ENCODE results near the gene NPVF.

Gene NPVF

DNA sequence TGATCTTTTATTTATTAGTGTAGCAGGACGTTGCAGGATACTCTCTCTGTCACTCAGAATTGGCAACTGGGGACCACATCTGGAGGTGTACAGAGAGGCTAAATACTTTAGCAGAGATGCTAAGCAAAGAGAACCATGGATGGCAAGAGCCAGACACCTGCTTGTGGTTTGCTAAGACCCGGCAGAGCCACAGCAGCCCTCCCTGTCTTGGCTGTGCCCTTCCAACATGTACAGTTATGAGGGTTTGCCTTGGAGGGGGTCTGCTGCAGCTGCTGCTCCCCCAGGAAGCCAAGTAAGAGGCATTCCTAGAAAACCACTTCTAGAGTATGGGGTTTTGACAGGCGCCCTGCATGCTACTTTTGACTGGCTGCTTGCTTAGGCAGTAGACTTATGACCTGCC is 5.1 kb downstream of the NPVF start:
- no peak for DNase-seq

DNA sequence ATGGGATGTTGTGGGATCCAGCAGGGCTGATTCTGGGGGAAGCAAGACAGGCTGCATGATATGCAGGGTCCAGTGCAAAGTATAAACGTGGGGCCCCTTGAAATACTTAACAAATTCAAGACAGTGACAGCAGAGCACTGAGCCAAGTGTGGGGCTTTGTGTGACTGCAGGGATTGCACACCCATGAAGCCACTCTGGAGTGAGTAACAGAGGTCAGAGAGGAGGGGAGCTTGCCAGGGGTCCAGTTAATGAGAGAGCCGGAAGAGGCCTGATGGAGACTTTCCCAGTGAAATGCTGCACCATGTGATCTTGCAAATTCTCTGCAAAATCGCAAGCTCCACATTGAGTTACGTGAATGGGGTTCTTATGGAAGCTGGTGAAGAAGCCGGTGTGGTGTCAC is 5.6 kb downstream of the NPVF start:
- DNase-seq, result no peak

DNA sequence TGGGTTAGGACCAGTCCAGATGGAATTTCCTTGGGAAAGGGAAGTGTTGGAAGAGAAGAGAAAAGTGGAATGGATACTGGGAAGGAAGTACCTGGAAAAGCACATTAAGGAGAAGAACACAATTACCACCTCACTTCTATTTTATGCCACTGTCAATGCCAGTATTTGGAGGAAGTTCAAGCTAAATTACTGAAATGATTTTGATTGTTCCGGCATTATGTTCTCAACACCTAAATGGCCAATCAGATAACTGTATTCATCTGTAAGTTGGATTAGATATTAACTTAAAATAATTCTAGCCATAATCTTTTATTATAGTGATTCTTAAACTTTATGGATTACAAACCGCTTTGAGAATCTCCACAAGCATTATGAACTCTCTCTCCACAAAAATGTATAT is 7.3 kb downstream of the NPVF start:
- no peak for DNase-seq

DNA sequence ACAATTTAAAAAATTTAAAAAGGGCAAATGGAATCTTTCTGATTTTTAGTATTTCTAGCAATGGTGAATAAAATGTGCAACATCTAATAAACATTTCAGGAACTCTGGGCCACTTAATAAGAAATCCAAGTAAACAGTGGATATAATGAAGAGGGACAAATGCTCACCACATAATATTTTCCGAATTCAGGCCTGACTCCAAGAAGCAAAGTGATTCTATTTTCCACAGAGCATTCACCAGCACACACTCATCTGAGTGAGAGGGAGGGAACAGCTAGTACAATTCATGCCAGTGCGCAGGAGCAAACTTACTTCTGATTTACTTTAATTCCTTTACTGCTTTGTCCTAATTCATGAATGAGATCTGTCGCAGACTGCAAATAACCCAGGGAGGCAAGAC is 10.1 kb downstream of the NPVF start:
- no peak for DNase-seq

DNA sequence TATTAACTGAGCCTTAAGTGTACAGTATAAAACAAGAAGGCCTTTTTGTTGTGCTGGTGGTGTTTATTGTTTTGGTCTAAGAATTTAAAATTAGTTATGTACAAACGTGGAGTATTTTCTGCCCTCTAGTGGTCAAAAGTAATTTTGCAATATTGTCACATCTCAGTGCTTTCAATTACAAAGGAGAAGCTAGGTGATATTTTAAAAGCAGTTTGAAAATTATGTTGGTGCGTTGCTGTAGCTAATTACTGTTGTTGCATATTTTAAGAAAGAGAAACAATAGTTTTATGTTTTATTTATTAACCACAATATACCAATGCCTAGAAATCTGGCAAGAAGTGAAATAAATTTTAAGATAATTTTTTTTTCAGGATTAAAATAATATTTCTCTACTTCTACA is 11.4 kb downstream of the NPVF start:
- no peak for DNase-seq

DNA sequence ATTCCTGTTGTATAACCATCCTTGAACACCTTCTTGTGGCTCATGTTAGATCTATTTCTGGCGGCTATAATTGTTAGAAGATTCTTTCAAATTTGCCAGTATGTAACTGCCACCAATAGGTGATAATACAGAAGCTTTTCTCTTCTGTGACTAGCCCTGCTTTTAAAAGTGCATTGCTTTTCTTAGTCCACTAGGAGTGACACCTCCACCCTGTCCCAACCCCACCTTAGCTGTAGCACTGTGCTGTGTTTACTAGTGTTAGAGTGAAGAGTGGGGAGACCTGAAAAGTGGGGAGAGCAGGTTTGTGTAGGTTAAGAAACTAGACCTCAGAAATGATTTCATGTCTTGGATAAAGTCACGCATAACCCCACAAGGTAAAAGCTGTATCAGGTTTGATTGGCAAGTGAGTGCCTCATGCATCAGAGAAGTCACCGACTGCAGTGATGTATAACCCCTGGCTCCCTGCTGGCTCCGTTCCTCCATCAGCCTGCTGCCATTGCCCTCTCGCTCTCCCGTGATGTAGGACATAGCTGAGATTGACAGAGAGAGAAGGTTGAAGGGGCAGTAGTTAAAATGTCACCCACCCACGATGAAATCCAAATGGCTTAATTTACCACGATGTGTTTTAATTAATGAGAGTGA is 12.5 kb downstream of the NPVF start:
- no peak for DNase-seq

DNA sequence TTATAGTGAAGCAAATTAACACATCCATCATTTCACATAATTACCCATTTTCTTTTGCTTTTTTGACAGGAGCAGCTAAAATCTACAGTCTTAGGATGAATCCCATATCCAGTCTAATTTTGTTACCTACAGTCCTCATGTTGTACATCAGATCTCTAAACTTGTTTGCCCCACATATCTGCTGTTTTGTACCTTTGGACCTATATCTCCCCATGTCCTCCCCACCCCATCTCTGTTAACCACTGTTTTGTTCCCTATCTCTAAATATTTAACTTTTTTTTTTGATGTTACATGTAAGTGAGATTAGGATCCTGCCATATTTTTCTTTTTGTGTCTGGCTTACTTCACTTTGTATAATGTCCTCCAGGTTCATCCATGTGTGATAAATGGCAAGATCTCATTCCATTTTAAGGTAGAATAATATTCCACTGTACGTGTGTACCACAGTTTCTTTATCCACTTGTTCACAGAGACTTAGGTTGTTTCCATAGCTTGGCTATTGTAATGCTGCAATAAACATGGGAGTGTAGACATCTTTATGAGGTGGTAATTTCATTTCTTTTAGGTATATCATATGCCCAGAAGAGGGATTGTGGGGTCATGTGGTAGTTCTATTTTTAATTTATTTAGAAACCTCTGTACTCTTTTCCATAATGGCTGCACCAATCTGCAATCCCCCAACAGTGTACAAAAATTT is 19.6 kb downstream of the NPVF start:
- DNase-seq, result no peak

DNA sequence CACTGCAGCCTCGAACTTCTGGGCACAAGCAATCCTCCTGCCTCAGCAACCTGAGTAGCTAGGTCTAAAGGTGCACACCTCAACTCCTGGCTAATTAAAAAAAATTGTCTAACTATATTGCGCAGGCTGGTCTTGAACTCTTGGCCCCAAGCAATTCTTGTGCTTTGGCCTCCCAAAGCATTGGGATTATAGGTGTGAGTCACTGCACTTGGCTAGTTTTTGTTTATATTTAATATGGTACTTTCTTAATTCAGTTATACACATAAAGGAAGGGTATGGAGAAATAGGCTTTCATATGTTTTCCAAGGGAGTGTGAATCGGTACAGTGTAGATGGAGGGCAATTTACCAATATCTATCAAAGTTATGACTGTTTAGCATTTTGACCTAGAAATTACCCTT is 20.4 kb downstream of the NPVF start:
- no peak for DNase-seq

DNA sequence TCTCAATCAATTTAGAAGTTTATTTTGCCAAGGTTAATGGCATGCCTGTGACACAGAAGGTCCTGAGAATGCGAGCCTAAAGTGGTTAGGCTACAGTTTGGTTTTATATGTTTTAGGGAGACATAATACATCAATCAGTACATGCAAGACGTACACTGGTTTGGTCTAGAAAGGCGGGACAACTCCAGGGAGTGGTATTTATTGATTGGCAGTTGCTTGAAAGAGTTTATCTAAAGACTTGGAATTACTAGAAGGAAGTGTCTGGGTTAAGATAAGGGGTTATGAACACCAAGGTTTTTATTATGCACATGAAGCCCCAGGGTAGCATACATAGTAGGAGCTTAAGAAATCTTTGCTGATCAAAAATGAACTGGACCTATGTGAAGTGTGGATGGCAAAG is 21.5 kb downstream of the NPVF start:
- no peak for DNase-seq

DNA sequence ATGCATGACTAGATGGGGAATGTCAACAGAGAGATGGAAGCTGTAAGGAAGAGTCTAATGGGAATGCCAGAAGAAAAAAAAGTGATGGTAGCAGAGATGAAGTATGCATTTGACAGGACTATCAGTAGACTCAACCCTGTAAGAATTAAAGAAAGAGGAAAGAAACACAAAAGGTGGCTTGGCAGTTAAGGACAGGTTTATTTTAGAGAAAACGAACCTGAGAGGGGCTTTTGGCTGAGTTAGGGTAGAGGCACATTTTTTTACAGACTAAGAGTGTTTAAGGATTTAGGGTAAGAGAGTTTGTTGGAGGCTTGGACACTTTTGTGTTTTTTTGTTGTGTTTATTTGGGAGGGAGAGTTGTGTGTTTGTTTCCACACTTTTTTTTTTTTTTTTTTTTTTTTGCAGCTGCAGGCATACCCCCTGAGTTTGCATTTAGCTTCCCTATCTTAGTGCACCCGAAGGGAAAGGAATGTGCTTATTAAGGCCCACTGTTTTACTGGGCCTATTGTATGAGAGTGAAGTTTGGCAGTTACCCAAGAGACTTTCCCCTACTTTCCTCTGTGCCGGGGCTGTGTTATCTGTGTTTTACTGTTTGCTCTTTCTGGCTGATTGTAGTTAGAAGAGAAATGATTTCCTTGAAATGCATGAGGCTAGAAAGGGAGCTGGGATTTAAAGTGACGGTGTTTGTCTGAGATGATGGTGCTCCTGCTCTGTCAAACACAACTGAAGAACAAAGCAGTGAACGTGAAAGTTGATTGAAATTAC is 32.0 kb downstream of the NPVF start:
- DNase-seq, result no peak

DNA sequence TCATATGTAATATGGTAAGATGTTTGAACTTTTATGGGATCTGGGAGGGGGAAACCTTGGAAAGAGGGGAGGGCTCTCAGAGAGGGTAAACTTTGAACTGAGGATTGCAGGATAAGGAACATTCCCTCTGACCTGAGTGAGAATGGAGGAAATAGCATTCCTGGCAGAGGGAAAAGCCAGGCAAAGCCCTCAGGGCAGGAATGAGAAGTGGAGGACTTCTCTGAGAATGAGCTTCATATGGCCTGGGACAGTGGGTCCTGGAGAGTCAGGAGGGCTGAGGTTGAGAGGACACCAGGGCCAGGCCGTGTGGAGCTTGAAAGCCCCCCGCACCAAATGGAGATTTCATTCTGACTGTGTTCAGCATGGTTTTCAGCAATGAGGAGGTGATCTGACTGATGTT is 34.2 kb downstream of the NPVF start:
- no peak for DNase-seq

DNA sequence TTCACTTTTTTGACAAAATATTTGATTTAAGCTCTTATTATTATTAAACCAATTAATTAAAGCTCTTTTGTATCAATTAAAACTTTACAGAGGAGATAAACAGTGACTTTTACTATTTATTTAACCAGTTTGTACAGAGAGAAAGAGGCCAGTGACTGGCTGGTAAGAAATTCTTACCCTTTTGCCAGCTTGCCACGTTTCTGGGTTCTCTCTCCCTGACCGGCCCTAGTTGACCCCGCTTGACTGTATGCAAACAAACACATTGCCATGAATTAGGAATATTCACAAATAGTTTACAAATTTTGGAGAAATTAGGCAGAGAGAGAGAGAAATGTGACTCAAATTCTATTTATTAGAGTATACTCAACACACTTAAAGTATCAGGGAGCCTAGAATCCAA is 36.2 kb downstream of the NPVF start:
- no peak for DNase-seq

DNA sequence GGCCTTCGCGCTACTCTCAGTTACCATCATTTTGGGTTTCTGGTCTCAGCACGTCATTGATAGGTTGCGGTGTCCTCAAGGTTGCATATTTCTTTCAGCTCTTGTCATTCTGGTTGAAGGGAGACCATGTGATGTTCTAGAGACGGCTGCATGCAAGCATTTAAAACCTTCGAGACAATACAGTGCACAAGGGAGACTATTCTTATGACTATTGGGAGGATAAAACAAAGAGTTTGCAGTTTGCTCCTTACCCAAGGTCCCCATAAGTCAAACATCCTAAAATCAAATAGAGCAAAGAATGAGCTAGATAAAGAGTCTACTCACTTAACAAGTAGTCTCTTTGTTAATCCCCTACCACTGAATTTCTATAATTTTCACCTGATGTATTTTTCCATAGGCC is 39.1 kb downstream of the NPVF start:
- no peak for DNase-seq

DNA sequence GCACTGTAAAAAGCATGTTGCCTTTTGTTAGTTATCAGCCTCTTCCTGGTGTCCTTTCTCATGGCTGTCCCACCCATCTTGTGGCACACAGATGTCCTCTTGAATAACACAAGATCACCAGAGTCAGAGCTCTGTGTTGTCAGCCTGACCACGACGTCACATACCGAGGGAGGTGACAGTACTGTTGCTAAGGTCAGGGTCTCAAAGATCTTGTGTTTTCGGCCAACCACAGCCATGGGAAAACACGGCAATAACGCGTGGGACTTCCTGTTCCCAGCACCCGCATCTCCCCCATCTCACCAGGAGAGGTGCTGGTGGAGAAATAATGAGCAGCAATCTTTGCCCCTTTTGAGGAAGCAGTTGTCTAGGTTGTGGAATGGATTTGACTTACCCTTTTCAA is 40.4 kb downstream of the NPVF start:
- DNase-seq, result no peak

DNA sequence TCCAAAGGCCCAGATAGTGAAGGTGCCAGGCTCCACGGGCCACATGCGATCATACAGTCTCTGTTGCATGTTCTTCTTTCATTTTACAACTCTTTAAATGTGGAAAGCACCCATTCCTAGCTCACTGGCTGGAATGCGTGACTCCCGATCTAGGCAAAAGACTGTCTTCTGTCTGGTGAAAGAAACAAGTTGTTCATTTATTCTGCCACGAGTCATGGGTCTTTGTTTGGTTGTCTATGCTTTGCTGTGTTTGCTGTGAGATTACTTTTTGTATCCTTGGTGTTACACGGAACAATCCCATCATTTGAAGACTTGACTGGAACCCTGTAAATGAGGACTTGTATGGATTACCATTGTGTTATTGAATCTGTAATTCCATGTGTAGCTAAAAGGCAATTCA is 41.9 kb downstream of the NPVF start:
- no peak for DNase-seq

DNA sequence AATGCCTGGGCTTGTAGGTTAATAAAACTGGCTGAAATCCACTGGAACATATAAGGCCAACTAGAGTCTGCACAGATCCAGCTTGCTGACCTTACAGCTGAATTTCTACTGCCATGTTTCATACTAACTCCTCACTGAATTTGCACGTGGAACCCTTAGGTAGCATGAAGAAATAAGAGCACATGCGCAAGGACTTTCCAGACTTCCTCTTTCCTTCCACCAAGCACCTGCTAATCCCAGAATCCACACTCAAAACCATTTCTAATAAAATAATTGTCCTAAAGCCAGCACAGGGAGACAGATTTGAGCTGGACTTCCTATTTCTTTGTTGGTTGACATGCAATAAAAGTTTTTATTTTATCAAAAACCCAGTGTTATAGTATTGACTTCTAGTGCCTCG is 46.8 kb downstream of the NPVF start:
- no peak for DNase-seq

DNA sequence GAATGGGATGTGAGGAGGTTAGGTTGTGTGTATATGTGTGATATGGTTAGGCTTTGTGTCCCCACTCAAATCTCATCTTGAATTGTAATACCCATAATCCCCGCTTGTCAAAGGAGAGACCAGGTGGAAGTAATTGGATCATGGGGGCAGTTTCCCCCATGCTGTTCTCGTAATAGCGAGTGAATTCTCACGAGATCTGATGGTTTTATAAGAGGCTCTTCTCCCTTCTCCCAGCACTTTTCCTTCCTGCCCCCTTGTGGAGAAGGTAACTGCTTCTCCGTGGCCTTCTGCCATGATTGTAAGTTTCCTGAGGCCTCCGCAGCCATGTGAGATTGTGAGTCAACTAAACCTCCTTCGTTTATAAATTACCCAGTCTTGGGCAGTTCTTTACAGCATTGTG is 47.3 kb downstream of the NPVF start:
- no peak for DNase-seq

DNA sequence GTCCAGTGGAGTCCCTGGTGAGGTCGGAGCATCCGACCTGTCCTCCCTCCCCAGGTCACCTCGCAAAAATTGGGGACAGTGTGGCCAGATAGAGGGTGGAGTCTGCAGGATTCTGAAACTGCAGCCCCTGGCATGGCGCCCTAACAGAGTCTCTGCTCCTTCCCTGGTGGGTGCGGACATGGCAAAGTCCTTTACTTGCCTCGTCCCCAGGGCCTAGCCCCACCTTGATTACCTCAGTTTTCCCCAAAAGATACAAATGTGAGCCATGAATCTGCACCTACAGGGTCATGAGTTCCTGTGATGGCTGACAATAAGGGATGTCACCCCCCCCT is 47.7 kb downstream of the NPVF start:
- DNase-seq, result no peak

DNA sequence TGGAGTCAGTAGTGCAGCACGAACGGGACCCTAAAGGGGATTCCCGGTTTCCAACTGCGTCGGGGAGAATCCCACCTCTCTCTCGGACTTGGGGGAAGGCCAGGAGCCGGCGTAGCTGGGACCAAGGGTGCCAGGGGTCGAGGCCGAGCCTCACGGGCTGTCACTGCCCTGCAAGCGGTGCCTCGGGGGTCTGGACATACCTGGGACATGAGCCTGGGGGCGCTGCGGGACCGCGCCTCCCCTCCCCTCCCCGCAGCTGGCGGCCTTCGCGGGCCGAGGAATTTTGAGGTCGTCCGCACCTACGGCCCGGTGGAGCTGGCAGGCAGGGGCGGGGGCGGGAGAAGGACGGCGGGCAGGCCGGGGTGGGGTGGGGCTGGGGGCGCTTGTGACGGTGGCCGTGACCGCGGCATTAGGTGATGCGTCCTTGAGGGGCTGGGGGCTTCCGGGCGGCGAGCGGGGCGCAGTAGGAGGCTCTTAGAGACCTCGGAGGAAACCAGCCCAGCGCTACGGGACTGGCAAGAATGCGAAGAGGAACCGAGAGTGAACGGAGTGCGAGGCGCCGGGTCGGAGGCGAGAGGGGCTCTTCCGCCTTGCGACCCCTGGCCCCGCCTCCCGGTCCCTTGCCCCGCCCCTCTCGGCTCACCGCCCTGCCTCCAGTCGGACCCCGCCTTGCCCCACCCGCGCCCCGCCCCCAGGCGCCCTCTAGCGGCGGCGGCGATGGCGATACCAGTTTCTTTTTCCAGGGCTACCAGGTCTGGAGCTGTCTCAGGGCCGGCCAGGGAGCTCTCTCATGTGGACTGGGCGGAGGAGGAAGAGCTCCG is 48.3 kb downstream of the NPVF start:
- peak; percentile 97 to 98 for DNase-seq

DNA sequence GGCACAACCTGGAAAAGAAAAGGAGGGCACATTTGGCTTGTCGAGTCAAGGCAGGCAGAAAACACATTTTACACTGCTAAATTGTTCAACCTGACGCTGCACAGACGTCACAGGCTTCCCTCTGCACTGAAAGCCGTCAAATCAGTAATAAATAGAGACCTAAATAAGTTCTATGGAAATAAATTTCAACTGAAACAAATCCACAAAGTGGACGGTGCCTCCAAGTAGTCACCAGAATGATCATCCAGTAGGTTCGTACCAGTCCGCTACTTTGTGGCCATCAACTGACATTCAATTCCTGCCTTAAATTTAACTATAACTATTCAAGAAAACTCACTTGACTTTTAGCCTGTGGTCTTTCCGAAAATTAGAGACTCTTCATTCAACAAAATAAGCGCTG is 49.0 kb downstream of the NPVF start:
- no peak for DNase-seq
